ENCODE results near the gene DENND2A.
A peak's percentile ranks its signal among the peaks of the same experiment; 100 is the strongest.
"Not testable (repeated sequence)": the region's sequence is repeated elsewhere in the genome, so short reads cannot be mapped to it uniquely, and the experiment has no call there.

Gene DENND2A

DNA sequence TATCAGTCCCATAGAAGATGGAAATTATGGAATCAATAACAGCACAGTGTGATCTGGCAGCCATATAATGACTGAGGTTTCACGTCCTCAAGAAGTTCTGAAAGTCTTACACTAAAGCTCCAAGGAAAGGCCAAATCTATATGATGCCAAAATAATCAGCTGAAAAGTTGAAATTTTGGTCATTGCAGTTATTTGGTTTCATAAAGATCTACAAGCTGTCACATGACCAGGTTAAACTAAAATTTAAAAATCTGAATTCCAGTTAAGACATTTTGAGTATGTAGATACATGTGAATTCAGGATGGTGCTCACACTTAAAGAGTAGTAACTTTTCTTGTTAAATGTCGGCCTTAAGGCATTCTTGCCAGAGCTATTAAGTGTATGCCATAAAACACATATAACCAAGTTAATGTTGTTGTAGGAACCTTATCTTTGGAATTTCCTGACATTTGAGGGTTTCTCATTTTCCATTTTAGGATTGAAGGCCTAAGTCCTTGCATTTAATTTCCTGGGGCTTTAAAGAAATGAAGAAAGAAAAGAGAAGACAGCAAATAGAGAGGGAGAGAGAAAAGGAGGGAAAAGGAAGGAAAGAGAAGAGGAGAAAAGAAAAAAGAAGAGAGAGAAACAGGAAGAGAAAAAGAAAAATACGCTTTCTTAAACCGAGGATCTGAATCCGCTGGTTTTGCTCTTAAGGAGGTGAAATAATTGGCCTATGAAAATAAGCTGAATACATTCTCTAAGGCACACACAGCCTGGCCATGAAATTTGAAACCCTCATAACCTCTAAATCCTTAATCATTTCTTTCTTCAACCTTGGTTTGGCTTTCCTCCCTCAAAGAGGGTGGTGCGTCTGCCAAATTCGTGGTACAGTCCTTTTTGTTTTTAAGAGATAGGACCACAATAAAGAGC, 43.8 kb downstream of the DENND2A start:
- DNase-seq: no peak
- intact Hi-C loops (cut with DNase I): no loop called here

DNA sequence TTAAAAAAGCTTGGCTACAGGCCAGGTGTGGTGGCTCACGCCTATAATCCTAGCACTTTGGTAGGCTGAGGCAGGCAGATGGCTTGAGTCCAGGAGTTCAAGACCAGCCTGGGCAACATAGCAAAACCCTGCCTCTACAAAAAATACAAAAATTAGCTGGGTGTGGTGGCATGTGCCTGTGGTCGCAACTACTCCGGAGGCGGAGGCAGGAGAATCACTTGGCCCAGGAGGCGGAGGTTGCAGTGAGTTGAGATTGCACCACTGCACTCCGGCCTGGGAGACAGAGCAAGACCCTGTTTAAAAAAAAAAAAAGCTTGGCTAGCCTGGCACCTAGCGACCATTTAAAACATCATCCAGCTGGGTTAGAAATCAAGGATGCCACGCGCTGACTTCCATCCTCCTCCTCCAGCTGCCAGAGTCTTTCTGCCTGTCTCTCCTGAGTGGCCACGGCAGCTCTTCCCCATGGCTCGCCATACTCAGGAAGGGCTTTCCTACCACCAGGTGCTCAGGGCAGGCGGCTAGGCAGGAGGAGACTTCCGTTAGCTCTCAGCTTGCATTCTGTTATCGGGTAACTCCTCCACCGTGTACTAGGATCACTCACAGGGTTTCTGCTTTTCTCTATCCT, 45.0 kb downstream of the DENND2A start:
- DNase-seq: no peak
- intact Hi-C loops (cut with DNase I): no loop called here

DNA sequence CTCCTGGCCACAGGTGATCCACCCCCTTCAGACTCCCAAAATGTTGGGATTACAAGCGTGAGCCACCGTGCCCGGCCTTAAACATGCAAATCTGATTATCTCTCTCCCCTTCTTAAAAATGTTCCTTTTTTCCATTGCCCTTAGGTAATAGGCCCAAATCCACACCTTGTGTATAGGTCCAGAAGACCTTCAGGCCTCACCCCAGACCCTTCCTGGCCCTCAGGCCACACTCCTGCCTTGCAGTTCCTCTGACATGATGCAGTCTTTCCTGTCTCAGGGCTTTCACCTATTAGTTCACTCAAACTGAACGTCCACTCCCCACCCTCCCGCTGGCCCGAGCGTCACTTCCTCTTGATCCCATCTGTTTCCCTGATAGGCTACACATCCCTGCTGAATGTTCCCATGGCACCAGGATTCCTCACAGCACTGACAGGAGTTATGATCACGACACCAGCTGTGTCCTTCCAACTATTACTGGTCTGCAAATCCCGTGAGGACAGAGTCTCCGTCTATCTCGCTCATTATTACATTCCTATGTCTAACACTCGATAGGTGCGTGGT, 46.4 kb downstream of the DENND2A start:
- intact Hi-C loops (cut with DNase I): no loop called here
- no peak for DNase-seq

DNA sequence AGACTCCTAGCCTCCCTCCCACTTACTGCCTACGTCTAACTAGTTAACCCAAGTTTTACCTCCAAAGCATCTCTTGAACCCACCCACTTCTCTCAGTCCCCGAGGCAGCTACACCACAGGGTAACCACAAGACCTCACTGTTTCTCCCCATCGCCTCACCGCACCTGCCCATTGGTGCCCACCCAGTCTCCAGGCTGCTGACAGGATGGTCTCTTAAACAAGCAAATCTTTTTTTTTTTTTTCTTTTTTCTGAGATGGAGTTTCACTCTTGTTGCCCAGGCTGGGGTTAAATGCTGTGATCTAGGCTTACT, 47.0 kb downstream of the DENND2A start:
- intact Hi-C loops (cut with DNase I): no loop called here
- no peak for DNase-seq

DNA sequence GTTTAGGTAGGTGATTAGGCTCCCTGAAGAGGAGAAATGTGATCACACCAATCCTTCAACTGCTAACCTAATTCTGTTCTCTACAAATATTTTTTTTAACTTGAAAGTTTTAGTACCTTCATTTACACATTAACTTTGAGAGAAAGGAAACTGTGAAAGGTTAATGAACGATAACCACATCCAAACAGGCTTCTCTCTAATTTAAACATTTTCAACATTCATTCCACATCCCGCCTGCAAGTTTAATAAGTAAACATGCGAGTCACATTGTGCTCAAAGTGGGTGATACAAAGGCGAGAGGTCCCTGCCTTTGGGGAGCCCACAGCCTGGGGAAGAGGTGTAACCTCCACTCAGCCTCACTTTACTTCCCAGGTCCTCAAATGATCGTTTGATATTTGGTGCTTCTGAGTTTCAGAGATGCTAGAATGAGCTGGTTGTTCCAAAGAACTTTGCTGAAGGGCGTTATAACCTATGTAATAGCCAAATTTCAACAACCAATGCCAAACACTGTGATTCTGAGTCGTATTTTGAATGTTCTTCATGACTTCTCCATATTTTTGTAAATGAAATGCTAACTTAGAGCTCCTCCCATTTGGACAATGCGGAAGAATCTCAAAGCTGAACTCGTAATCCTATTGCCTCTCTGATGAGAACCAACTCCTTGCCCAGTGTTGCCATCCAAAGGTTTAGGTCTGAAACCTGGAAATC, 47.5 kb downstream of the DENND2A start:
- DNase-seq: no peak
- intact Hi-C loops (cut with DNase I): no loop called here

DNA sequence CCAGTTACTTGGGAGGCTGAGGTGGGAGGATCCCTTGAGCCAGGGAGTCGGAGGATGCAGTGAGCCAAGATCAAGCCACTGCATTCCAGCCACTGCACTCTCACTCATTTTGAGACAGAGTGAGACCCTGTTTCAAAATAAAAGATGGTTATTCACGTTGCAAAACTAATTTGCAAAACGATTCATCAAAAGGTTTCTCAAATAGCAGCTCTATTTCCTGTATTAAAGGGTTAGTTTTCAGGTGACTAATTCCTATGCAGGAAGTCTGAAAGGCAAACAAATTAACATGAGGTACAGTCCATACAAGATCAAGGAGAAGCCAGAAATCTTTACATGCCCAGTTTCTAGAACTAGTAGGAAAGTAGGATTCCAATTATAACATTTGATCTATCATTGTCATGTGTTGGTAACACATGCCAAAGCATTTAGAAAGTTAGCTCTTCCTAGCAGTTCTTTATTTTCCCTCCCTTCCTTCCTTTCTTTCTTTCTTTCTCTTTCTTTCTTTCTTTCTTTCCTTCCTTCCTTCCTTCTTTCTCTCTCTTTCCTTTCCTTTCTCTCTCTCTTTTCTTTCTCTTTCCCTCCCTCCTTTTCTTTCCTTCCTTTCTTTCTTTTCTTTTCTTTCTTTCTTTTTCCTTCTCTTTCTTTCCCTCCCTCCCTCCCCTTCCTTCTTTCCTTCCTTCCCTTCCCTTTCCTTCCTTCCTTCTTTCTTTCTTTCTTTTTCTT, 49.3 kb downstream of the DENND2A start:
- DNase-seq: no peak
- intact Hi-C loops (cut with DNase I): no loop called here

DNA sequence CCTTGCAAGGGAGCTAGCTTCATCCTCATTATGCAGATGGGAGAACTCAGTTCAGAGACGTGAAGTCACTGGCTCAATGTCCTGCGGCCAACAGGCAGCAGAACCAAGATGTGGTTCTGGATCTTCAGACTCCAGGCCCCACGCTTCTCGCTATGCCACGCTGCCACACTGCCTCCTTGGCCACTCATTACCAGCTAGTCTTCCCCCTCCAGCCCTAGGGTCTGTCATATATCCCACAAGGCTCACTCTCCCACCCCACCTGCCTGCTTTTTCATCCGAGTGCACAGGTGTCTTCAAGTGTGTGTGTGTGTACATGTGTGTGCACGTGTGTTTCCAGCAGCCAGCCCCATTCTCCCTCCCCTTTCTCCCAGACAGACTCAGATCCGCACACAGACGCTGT, 53.4 kb downstream of the DENND2A start:
- intact Hi-C loops (cut with DNase I): no loop called here
- no peak for DNase-seq

DNA sequence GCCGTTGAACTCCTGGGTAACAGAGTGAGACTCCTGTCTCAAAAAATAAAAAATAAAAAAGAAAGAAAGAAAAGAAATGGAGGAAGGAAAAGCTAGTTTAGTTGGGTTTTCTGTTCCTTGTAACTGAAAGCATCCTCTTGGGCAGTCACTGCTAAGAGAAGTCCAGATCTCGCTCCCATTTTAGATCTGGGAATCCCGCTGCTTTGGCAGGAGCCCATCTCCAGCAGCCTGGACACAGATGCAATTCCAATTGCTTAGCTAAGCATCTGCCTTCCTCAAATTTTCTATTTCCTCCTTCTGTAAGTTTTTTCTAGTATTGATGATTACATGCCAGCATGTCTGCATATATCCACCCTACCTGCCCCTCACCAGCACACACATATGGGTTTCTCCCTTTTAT, 54.1 kb downstream of the DENND2A start:
- peak in 2 of 10 donors; percentile 77 to 87 for DNase-seq
- intact Hi-C loops (cut with DNase I): no loop called here

DNA sequence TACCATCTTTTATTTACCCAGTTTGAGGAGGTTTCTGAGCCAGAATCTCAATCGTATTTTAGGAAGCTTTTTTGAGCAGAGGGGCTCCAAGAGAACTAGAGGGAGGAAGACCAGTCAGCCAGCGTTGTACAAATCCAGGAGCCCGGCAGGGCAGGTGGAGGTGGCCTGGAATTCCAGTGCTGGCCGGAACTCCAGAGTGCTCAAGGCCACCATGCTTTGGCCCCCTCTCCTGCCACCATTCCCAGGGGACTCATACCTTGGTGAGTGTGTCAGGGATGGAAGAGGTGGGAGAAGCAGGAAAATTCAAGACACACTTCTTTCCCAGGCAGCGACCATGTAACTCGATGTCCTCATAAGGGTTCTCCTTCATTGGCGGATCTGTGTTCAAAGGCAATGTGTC, 55.3 kb downstream of the DENND2A start:
- intact Hi-C loops (cut with DNase I): no loop called here
- DNase-seq: peak in 1 of 10 donors; percentile 54

DNA sequence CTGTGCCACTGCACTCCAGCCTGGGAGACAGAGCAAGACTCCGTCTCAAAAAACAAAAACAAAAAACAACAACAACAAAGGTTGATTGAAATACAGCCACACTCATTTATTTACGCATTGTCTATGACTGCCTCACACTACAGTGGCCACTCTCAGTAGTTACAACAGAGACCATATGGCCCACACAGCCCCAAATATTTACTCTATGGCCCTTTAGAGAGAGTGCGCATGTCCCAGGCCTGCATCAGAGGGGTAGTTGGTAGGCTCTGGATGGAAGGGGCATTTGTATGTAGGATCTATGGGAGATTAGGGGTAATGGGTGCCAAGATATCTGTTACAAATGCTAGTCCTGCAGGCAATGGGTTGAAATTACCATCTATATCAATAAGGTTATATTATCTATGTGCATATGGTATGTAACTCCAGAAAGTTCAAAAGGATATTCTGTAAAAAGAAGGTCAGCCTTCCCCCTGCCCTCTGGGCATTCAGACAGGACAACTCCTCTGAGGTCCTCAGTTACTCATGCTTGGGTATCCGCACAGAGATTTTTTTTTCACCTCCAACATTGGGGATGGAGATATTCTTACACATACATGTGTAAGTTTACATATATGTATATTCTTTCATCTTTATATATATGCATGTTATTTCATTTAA, 56.3 kb downstream of the DENND2A start:
- DNase-seq: no peak
- intact Hi-C loops (cut with DNase I): no loop called here

DNA sequence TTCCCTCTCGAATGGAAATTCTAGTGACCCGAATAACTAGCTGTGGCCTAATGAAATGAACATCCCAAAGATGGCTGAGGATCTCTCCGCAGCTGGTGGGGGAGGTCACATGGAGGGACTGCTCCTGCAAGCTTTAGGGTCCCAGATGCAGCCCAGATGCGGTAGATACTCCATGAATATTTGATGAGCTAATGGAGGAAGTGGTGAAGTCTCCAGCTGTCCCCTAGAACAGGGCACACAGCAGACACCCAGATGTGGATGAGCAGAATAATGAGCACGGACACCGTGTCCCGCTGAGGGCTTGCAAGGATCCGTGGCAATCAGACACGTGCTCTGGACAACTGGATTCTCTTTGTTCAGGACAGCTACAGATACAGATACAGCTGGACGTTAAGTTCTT, 59.2 kb downstream of the DENND2A start:
- peak in 5 of 10 donors; percentile 29 to 86 (median 48) for DNase-seq
- intact Hi-C loops (cut with DNase I): no loop called here

DNA sequence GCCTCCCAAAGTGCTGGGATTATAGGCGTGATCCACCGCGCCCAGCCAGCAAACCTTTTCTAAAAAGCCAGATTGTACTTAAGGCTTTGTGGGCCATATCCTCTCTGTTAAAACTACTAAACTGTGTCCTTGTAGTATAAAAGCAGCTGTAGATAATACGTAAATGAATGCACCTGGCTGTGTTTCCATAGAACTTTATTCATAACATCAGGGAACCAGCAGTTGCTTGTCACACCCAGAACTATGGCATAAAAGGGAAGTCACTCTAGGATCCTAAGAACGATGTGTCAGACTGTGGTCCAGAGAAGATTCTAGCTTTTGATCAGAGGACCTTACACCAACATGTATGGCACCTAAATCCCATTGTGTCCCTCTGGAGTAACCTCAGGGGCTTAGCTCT, 63.0 kb downstream of the DENND2A start:
- no peak for DNase-seq
- intact Hi-C loops (cut with DNase I): no loop called here

DNA sequence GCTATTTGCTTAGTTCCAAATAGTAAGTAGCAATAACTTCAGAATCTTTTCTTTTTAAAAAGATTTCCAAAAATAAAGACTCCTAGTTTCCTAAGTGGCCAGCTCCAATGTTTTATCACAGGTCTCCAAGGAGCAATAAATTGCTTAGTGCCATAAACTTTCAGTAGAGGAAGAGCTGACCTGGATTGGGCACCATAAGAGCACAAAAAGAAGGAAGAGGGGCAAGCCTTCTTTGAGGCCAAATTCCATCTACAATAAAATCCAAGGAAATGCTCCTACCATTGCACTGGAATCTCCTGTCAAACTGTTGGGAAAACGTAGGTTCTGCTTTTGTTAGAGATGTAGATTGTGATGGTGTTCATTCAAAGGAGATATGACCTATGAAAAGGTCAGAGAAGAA, 64.0 kb downstream of the DENND2A start:
- DNase-seq: no peak
- intact Hi-C loops (cut with DNase I): no loop called here

DNA sequence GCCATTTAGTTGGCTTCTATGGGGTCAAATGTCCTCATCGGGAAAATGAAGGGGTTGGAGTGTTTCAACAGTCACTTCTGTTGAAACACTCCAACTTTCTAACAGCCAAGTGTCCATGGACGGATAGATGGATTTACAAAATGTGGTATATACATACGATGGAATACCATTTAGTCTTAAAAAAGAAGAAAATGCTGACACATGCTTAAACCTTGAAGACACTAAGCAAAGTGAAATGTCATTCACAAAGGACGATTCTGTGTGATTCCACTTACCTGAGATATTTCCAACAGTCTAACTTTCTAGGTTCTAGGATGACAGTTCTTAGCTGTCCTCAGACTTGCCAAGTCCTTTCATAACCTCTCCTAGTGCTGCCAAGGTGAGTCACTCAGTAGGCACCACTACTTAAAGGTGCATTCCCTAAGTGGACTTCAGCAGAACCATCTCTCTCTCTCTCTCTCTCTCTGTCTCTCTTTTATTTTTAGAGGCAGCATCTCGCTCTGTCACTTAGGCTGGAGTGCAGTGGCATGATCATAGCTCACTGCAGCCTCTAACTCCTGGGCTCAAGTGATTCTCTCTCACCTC, 69.0 kb downstream of the DENND2A start:
- intact Hi-C loops (cut with DNase I): no loop called here
- peak in 1 of 10 donors; percentile 6 for DNase-seq

DNA sequence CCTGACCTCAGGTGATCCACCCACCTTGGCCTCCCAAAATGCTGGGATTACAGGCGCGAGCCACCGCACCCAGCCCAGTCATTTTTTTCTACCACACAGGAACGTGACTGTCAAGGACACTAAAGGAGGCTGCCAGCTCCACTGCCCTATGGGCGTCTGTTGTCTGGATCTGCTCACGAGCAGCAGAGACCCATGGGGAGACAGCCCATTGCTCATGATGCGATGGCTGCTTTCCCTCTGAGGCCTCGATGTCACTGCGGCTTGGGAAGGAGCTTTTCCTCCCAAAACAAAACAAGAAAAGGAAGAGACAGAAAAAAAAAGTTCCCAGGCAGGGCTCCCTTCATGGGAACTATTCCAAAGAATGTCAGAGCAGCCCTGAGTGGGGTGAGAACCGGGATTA, 70.5 kb downstream of the DENND2A start:
- intact Hi-C loops (cut with DNase I): no loop called here
- DNase-seq: peak in 2 of 10 donors; percentile 26 to 56

DNA sequence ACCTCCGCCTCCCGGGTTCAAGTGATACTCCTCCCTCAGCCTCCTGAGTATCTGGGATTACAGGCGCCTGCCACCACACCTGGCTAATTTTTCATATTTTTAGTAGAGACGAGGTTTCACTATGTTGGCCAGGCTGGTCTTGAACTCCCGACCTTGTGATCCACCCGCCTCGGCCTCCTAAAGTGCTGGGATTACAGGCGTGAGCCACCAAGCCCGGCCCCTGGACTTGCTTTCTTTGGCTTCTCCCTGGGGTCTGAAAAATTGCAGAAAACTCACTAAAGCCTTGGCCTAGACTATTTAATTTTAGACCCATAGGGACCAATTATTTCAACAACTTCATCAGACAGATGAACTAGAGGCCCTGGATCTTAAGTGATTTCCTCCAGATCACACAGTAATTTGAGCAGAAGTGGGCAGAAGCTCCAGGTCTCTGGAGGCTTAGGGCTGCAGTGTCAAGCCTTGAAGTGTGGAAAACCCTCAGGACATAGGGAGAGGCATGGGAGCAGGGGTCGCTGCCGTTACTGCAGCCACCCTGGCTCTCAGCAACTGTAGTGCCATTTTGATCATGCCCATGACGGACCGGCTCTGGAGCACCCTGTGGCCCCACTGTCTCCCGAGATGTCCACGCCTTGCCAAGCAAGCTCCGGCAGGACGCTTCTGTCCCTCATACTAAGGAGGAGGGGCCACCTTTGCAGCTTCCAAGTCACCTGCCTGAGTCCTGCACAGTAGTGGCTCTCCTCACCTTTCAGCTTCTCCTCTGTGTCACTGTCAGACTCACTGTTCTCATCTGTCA, 72.4 kb downstream of the DENND2A start:
- intact Hi-C loops (cut with DNase I): no loop called here
- peak in 2 of 10 donors; percentile 27 to 68 for DNase-seq

DNA sequence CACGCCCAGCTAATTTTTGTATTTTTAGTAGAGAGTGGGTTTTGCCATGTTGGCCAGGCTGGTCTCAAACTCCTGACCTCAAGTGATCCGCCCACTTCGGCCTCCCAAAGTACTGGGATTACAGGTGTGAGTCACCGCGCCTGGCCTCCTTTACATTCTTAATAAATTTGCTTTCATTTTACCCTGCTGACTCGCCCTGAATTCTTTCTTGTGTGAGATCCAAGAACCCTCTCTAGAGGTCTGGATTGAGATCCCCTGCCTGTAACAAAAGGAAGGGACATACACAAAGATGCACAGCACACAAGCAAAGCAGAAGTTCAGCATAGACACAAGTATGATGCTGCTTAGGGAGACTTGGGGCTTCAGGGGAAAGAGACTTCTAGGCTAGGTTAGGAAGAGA, 74.4 kb downstream of the DENND2A start:
- DNase-seq: peak in 1 of 10 donors; percentile 33
- intact Hi-C loops (cut with DNase I): not testable (repeated sequence)

DNA sequence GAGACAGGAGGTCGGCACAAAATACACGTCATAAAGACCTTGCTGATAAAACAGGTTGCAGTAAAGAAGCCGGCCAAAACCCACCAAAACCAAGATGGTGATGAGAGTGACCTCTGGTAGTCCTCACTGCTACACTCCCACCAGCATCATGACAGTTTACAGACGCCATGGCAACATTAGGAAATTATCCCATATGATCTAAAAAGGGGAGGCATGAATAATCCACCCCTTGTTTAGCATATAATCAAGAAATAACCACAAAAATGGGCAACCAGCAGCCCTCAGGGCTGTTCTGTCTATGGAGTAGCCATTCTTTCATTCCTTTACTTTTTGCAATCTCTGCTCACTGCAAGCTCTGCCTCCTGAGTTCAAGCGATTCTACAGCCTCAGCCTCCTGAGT, 74.9 kb downstream of the DENND2A start:
- peak in 2 of 10 donors; percentile 1 to 19 for DNase-seq
- intact Hi-C loops (cut with DNase I): not testable (repeated sequence)

DNA sequence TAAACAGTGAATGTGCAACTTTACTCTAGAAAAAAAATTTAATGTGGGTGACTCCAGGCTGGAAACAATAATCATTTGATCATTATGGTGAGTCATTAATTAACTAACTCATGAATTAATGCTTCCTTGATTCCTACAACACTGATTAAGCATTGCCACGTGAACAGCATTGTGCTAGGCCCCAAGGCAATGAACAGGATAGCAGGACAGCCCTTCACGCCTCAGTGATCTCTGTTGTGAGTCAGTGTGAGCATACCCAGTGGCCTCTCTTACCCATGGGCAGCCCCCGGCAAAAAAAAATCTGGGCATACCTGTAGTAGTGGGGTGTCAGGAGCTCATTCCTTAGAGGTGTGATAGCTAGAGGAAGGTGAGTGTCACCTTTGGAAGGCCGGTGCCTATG, 76.0 kb downstream of the DENND2A start:
- DNase-seq: peak in 2 of 10 donors; percentile 18 to 44
- intact Hi-C loops (cut with DNase I): no loop called here
